Measurements from ENCODE around the gene CASP3. TPM values are rescaled to one million over a fixed set of nuclear protein-coding genes. Genes with fewer than 3 reads are reported as not detected.

Gene CASP3
- total RNA-seq, 2 donors from 2014 or later = 45.4 to 57.9 TPM

DNA sequence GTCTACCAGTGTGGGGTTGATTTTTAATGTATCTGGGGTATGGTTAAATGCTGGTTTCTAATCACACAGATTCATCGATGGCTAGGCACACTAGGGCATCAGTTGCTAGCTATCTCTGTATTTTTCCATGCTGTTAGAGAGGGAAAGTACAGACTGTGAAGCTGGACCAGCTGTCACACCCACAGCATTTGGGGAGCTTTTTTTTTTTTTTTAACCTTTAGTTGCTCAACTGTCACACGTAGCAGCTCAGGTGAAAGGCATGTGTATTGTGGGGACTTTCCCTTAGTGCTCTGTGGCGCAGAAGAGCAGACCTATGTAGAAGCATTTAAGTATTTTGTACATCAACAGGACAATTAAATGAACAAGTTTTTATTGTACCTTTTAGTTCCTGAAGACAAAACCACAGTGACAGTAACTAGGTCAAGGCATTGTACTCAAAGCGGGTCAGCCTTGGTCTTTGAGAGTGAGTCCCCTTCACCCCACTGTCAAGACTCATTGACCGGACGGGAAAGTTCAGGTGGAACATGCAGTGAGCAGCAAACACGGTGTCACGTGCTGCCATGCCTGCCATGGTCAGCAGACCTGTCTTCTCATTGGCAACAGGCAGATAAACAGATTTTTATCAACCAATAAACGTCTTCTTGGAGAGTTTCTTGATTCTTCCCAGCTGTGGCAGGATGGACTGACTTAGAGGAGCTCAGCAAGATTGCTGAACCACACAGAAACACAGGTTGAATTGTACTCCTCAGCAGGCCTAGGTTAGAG, 65.3 kb downstream of the CASP3 start:
- Histone ChIP-seq H3K27ac (no peak overlapping the region), H3K9ac (ENCODE audit: low read depth in 2 of 2, low read length in 2 of 2) (no peak overlapping the region), H3K27me3 (no peaks in the 10 kb centered on the region), H3K9me3 (no peaks in the 10 kb centered on the region), H3K4me1 (no peaks in the 10 kb centered on the region), H3K36me3 (no peaks in the 10 kb centered on the region), H3K4me3 (no peak overlapping the region)
- TF ChIP-seq, protein P1, sequence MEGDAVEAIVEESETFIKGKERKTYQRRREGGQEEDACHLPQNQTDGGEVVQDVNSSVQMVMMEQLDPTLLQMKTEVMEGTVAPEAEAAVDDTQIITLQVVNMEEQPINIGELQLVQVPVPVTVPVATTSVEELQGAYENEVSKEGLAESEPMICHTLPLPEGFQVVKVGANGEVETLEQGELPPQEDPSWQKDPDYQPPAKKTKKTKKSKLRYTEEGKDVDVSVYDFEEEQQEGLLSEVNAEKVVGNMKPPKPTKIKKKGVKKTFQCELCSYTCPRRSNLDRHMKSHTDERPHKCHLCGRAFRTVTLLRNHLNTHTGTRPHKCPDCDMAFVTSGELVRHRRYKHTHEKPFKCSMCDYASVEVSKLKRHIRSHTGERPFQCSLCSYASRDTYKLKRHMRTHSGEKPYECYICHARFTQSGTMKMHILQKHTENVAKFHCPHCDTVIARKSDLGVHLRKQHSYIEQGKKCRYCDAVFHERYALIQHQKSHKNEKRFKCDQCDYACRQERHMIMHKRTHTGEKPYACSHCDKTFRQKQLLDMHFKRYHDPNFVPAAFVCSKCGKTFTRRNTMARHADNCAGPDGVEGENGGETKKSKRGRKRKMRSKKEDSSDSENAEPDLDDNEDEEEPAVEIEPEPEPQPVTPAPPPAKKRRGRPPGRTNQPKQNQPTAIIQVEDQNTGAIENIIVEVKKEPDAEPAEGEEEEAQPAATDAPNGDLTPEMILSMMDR (IDR thresholded peaks at IDR 0.05) = no peak
- intact Hi-C loops (cut with DNase I) = no loop called here
- no peak for DNase-seq

Other genes with a start within 250 kb of the CASP3 start
- gene IRF2, start 174.9 kb downstream of the CASP3 start, total RNA-seq = 10 to 100 TPM; 36.2 to 61.9 TPM
- 10 to 100 TPM; 16.0 to 21.6 TPM for gene PRIMPOL, start 291 bp upstream of the CASP3 start, total RNA-seq
- 10 to 100 TPM; 11.4 to 28.1 TPM for gene CENPU, start 84.6 kb upstream of the CASP3 start, total RNA-seq
- 10 to 100 TPM; 23.3 to 80.4 TPM for gene ACSL1, start 176.5 kb upstream of the CASP3 start, total RNA-seq